GM19328 (cell line): ENCODE data around the gene SCRT2.
"Not testable (repeated sequence)": the region's sequence is repeated elsewhere in the genome, so short reads cannot be mapped to it uniquely, and the experiment has no call there.

Experiments used
- ATAC-seq: cut with Tn5 transposase; IDR thresholded peaks from one replicate; pipeline ENCODE4 v1.9.1; 2021; ENCODE audit warnings: mild to moderate bottlenecking, moderate library complexity; ENCODE audit not compliant: unreplicated experiment

The SCRT2 gene

GRCh38 chr20:675453-676314 is at the start of gene SCRT2:
Gene SCRT2 (minus strand): TSS chr20:675802. CDS start chr20:675601, 201 bp downstream.
- no peak for ATAC-seq

GRCh38 chr20:724797-725196 is 49.2 kb upstream of the SCRT2 start:
- ATAC-seq = not testable (repeated sequence)

GRCh38 chr20:723756-724155 is 48.2 kb upstream of the SCRT2 start:
- no peak for ATAC-seq

GRCh38 chr20:722822-723644 is 47.4 kb upstream of the SCRT2 start:
- no peak for ATAC-seq

- ATAC-seq = no peak
These were observed 46.3 kb upstream of the SCRT2 start for GRCh38 chr20:721876-722275.

- ATAC-seq = no peak
These were observed 44.2 kb upstream of the SCRT2 start for GRCh38 chr20:719816-720215.

- ATAC-seq = no peak
These were observed 43.5 kb upstream of the SCRT2 start for GRCh38 chr20:719068-719467.

- no peak for ATAC-seq
These were observed 42.2 kb upstream of the SCRT2 start for GRCh38 chr20:717832-718231.

GRCh38 chr20:717271-717670 is 41.7 kb upstream of the SCRT2 start:
- no peak for ATAC-seq

- ATAC-seq = no peak
These were observed 38.9 kb upstream of the SCRT2 start for GRCh38 chr20:714453-714852.

GRCh38 chr20:711576-711975 is 36.0 kb upstream of the SCRT2 start:
- no peak for ATAC-seq

- no peak for ATAC-seq
These were observed 35.3 kb upstream of the SCRT2 start for GRCh38 chr20:710780-711450.

GRCh38 chr20:709991-710779 is 34.6 kb upstream of the SCRT2 start:
- ATAC-seq = no peak

GRCh38 chr20:709423-709822 is 33.8 kb upstream of the SCRT2 start:
- no peak for ATAC-seq

- ATAC-seq = no peak
These were observed 33.4 kb upstream of the SCRT2 start for GRCh38 chr20:708956-709355.

- no peak for ATAC-seq
These were observed 32.0 kb upstream of the SCRT2 start for GRCh38 chr20:707451-708110.

- ATAC-seq = no peak
These were observed 30.8 kb upstream of the SCRT2 start for GRCh38 chr20:706366-706885.

GRCh38 chr20:704726-705125 is 29.1 kb upstream of the SCRT2 start:
- no peak for ATAC-seq

- ATAC-seq = no peak
These were observed 27.8 kb upstream of the SCRT2 start for GRCh38 chr20:703426-703825.

- ATAC-seq = no peak
These were observed 27.4 kb upstream of the SCRT2 start for GRCh38 chr20:703006-703405.
